ENCODE measurements around the gene HDAC4. TPM values are rescaled to one million over a fixed set of nuclear protein-coding genes. Genes with fewer than 3 reads are reported as not detected.

The HDAC4 gene
- total RNA-seq, 1 experiment from 2014 or later: 40.1 TPM

DNA sequence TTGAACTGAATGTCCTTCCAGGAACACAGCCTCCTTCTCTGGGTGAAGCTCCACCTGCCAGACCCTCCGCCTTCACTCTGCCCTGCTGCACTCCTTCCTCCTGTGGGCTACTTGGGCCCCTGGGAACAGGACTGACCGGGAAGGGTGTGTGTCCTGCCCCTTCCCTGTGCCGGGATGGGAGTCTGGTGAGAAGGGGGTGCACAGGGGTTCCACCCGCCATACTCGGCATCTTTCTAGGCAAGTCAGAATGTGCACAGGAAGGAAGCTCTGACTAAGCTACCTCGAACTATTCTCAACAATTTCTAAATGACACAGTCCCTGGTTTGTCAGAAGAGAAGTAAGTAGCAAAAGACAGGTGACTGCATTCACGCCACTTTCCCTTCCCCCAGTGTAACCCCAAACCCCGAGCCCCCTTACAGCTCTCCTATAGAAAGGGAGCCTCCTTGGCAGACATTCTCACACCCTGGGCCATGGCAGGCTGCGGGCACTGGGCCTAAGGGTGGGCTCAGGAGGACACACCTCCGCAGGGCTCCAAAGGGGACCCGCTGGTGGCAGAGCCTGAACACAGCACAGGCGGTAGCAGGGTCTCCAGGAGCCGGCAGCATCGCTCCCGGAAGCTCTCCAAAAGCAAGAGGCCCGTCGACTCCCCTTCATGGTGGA is 184.1 kb downstream of the HDAC4 start:
- Histone ChIP-seq H3K27ac (ENCODE audit: low read length) (no peak overlapping the region), H3K9me3 (ENCODE audit: control insufficient read depth, insufficient read depth, low read depth, low read length) (no peaks in the 10 kb centered on the region), H3K36me3 (ENCODE audit: control insufficient read depth, insufficient read depth, low read length) (no peaks in the 10 kb centered on the region), H3K4me3 (ENCODE audit: low read depth in 2 of 2, low read length in 2 of 2) (no peak overlapping the region), H3K27me3 (ENCODE audit: control insufficient read depth, insufficient read depth, low read length) (no peaks in the 10 kb centered on the region), H3K4me1 (ENCODE audit: control insufficient read depth, insufficient read depth, low read length) (no peaks in the 10 kb centered on the region; the same call in 1 of the 2 replicates)
- intact Hi-C loops (cut with micrococcal nuclease; ENCODE audit: unreplicated experiment) (no loop called here), in situ Hi-C loops (cut with HindIII; ENCODE audit: low pct_unique_long_range_greater_than_20kb, low sequenced_read_pairs) (no loop called here)
- no TSS peak for BruUV-seq (replicated peaks)
- DNase-seq (ENCODE audit: low read depth, low spot score): no peak
- ATAC-seq: no peak
- no peak for TF ChIP-seq REST (IDR thresholded peaks at IDR 0.05; ENCODE audit: insufficient read depth in 1 of 2, low read depth in 2 of 2, low read length in 1 of 2)
- no peak for TF ChIP-seq TCF7L2 (IDR thresholded peaks at IDR 0.05; ENCODE audit: low read depth, low read length)
- TF ChIP-seq CTCF (IDR thresholded peaks at IDR 0.05): no peak
- TF ChIP-seq POLR2AphosphoS5 (IDR thresholded peaks at IDR 0.05; ENCODE audit: low read depth, low read length): no peak
- no peak for TF ChIP-seq SIN3A (IDR thresholded peaks at IDR 0.05; ENCODE audit: borderline replicate concordance, insufficient read depth, low read depth, low read length)
- POLR2A ChIA-PET: no interaction called here
- CTCF ChIA-PET: no interaction called here

DNA sequence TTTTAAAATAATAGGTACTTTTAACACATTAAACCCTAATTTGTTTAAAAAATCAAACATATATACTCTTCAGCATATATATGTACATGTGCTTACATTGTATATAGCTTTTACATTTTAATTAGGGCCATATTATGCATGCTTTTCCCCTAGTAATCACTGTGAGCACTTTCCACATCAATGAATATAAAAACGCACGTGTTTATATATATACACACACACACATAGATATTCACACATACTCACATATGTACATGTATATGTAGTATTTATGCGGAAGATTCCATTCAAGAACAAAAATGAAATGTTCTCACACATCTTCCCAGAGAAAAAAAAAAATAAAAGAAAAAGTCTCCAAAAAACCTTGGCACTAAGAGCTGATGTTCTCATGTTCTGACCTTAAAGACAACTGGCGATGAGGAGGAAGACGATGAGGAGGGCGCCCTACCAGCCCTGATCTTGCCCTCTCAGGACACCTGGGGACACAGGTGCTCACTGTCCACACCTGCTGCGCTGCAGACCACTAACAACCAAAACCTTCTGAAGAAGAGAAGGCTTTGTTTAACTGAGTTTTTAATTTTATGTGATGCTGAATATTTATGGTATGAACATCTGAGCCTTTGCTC is 184.7 kb downstream of the HDAC4 start:
- Histone ChIP-seq H3K4me3 (ENCODE audit: low read depth in 2 of 2, low read length in 2 of 2) (no peak overlapping the region), H3K27me3 (ENCODE audit: control insufficient read depth, insufficient read depth, low read length) (no peaks in the 10 kb centered on the region), H3K36me3 (ENCODE audit: control insufficient read depth, insufficient read depth, low read length) (no peaks in the 10 kb centered on the region), H3K9me3 (ENCODE audit: control insufficient read depth, insufficient read depth, low read depth, low read length) (no peaks in the 10 kb centered on the region), H3K27ac (ENCODE audit: low read length) (no peak overlapping the region), H3K4me1 (ENCODE audit: control insufficient read depth, insufficient read depth, low read length) (no peaks in the 10 kb centered on the region; the same call in 1 of the 2 replicates)
- in situ Hi-C loops (cut with HindIII; ENCODE audit: low pct_unique_long_range_greater_than_20kb, low sequenced_read_pairs): no loop called here
- no peak for ATAC-seq
- TF ChIP-seq CTCF (IDR thresholded peaks at IDR 0.05) (no peak), REST (IDR thresholded peaks at IDR 0.05; ENCODE audit: insufficient read depth in 1 of 2, low read depth in 2 of 2, low read length in 1 of 2) (no peak), TCF7L2 (IDR thresholded peaks at IDR 0.05; ENCODE audit: low read depth, low read length) (no peak), POLR2AphosphoS5 (IDR thresholded peaks at IDR 0.05; ENCODE audit: low read depth, low read length) (no peak), SIN3A (IDR thresholded peaks at IDR 0.05; ENCODE audit: borderline replicate concordance, insufficient read depth, low read depth, low read length) (no peak)
- DNase-seq (ENCODE audit: low read depth, low spot score): no peak
- no TSS peak for BruUV-seq (replicated peaks)
- ChIA-PET POLR2A (no interaction called here), CTCF (interaction anchor here (0.5 kb wide), 1 partner anchor 772 kb away, joined by 10 read pairs; no protein-coding TSS in a partner anchor)
- intact Hi-C loops (cut with micrococcal nuclease; ENCODE audit: unreplicated experiment): no loop called here
